ENCODE data around the gene PCK1.

The PCK1 gene

DNA sequence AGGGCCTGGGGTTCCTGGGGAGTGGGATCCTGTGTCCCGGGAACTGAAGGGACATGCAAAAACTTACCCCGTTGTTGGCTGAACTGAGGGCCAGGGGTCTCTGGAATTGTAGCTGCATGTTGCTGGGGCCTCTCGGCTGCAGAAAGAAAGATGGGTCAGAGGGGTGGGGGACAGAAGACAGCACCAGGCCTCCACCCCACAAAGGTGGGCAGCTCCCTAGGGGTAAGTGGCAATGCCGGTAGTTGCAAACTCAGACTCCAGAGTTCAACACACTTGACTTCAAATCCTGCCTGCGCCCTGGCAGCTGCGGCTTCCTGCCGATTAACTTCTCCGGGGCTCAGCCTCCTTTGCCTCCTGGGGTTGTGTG, 54.5 kb downstream of the PCK1 start:
- TF ChIP-seq, protein P1, sequence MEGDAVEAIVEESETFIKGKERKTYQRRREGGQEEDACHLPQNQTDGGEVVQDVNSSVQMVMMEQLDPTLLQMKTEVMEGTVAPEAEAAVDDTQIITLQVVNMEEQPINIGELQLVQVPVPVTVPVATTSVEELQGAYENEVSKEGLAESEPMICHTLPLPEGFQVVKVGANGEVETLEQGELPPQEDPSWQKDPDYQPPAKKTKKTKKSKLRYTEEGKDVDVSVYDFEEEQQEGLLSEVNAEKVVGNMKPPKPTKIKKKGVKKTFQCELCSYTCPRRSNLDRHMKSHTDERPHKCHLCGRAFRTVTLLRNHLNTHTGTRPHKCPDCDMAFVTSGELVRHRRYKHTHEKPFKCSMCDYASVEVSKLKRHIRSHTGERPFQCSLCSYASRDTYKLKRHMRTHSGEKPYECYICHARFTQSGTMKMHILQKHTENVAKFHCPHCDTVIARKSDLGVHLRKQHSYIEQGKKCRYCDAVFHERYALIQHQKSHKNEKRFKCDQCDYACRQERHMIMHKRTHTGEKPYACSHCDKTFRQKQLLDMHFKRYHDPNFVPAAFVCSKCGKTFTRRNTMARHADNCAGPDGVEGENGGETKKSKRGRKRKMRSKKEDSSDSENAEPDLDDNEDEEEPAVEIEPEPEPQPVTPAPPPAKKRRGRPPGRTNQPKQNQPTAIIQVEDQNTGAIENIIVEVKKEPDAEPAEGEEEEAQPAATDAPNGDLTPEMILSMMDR (IDR thresholded peaks at IDR 0.05; ENCODE audit: low read depth, low read length): no peak
- no peak overlapping the region for H3K4me3 ChIP-seq (ENCODE audit: low read depth, low read length)
- DNase-seq (ENCODE audit: low read depth, low spot score): no peak
- in situ Hi-C loops (cut with HindIII; ENCODE audit: low sequenced_read_pairs): no loop called here

DNA sequence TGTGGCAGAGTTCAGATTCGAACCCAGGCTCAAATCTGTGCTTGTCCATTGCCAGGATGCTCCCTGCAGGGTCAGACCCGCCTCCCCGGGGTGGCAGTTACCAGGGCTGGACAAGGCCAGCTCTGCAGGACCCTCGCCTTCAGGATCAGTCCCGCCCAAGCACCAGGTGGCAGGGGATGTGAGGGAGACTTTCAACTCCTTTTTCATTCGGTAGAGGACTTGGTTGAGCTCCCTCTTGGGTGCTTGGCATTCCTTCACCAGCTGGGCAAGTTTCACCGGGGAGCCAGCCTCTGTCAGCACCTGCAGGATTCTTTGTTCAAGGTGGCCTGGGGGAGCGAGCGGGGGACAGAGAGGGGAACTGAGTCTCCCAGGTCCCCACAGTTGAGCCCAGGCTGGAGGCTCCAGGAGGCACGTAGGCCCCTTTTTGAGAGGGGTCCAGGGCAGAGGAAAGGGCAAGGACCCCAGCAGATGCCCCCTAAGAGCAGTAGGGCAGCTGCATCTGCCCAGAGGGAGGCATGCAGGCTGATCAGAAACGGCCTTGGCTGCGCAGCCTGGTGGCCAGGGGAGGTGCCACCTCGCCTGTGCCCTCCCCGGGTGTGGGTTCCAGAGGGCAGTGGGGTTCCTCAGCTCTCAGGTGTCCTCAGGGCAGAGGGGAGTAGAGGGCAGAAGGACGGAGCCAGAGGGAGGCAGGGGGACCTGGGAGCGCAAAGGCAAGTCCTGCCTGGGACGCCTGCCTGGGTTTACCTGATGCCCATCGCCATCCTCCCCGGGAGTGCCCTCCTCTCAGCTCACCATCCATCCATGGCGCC, 55.4 kb downstream of the PCK1 start:
- no peak for DNase-seq (ENCODE audit: low read depth, low spot score)
- TF ChIP-seq, protein P1 (IDR thresholded peaks at IDR 0.05; ENCODE audit: low read depth, low read length): no peak
- in situ Hi-C loops (cut with HindIII; ENCODE audit: low sequenced_read_pairs): no loop called here
- H3K4me3 ChIP-seq (ENCODE audit: low read depth, low read length): no peak overlapping the region

DNA sequence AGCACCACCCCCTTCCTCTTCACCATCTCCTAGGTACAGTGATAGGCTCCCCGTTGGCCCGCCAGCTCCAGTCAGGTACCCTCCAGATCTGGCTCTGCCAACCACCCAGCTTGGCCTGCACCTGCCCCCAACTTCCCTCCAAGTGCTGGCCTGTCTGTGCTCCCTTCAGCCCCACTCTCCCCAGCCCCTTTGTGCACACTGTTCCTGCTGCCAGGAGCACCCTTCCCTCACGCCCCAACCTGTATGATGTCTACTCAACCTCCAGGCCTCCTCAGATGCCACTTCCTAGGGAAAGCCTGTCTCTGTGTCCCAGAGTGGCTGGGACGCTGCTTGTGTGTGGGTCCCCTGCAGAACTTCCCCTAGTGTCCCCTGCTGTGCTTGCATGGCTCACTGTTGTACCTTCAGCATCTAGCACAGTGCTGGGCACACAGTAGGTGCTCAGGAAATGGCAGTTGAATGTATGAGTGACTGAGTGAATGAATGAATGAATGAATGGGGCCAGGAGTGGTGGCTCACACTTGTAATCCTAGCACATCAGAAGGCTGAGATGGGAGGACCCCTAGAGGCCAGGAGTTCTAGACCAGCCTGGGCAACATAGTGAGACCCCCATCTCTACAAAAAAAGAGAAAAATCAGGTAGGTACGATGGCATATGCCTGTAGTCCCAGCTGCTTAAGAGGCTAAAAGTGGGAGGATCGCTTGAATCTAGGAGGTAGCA, 56.3 kb downstream of the PCK1 start:
- DNase-seq (ENCODE audit: low read depth, low spot score): no peak
- H3K4me3 ChIP-seq (ENCODE audit: low read depth, low read length): no peak overlapping the region
- TF ChIP-seq, protein P1 (IDR thresholded peaks at IDR 0.05; ENCODE audit: low read depth, low read length): no peak
- in situ Hi-C loops (cut with HindIII; ENCODE audit: low sequenced_read_pairs): no loop called here
